MCF 10A (cell line): ENCODE results near the gene SDC4. TPM values are rescaled to one million over a fixed set of nuclear protein-coding genes. Genes with fewer than 3 reads are reported as not detected.

Experiments used
- BruUV-seq: library from RNA; stranded (reverse); fragments of 400-500 nt; replicated peaks from 2 replicates; lab custom pipeline; 2021; lab: Mats Ljungman, UMichigan
- CTCF ChIA-PET: fragments of 300-600 bp; sonication (Branson Sonifier 250); formaldehyde crosslinking; extraction: SDS; loops from one replicate; lab custom pipeline; 2021; ENCODE audit warnings: antibody characterized with exemption, inconsistent platforms; lab: Yijun Ruan, JAX
- POLR2A ChIA-PET: fragments of 300-600, 350-650 bp; sonication (Branson Sonifier 250); formaldehyde crosslinking; extraction: SDS; loops from one replicate; lab custom pipeline; 2020; ENCODE audit warnings: antibody characterized with exemption, inconsistent platforms; lab: Yijun Ruan, JAX
- DNase-seq: peaks from one replicate; pipeline ENCODE4 v3.0.0-alpha.2; 2018; ENCODE audit not compliant: unreplicated experiment
- H3K27ac Mint-ChIP-seq: one replicate; pipeline ENCODE4 v1.8.0; 2022; ENCODE audit warnings: mild to moderate bottlenecking, low read depth, mixed read lengths; ENCODE audit not compliant: unreplicated experiment
- H3K27me3 Mint-ChIP-seq: one replicate; pipeline ENCODE4 v1.8.0; 2022; ENCODE audit warnings: mixed read lengths; ENCODE audit not compliant: insufficient read depth, unreplicated experiment
- H3K36me3 Mint-ChIP-seq: one replicate; pipeline ENCODE4 v1.8.0; 2022; ENCODE audit warnings: mild to moderate bottlenecking, moderate library complexity, mixed read lengths; ENCODE audit not compliant: insufficient read depth, unreplicated experiment
- H3K4me1 Mint-ChIP-seq: one replicate; pipeline ENCODE4 v1.8.0; 2022; ENCODE audit warnings: mixed read lengths; ENCODE audit not compliant: insufficient read depth, unreplicated experiment
- H3K4me3 Mint-ChIP-seq: one replicate; pipeline ENCODE4 v1.8.0; 2022; ENCODE audit warnings: mild to moderate bottlenecking, moderate library complexity, mixed read lengths; ENCODE audit not compliant: unreplicated experiment
- H3K9me3 Mint-ChIP-seq: one replicate; pipeline ENCODE4 v1.8.0; 2022; ENCODE audit warnings: mixed read lengths; ENCODE audit not compliant: unreplicated experiment
- CTCF ChIP-seq: fragments of 200-600 bp; IDR thresholded peaks from one replicate; pipeline ENCODE4 v1.8.0; 2022; ENCODE audit warnings: antibody characterized with exemption, mild to moderate bottlenecking; ENCODE audit not compliant: unreplicated experiment
- intact Hi-C: fragments of 100-400 bp; cut with micrococcal nuclease; formaldehyde crosslinking; loops from 2 replicates; pipeline ENCODE4 v1.14.1; 2022
- total RNA-seq: library from RNA; stranded (reverse); gene quantifications from 2 replicates; pipeline ENCODE4 v1.2.3, GENCODE V29; 2022

The SDC4 gene
- total RNA-seq, 1 experiment from 2014 or later = 209 TPM

- ChIA-PET POLR2A (interaction anchor here (0.9 to 37.4 kb wide), 3 partner anchors 12 to 86 kb away, joined by 3 to 1328 read pairs (median 4); partner anchors contain the start of genes PIGT, SDC4 and SYS1), CTCF (interaction anchor here (0.6 to 1.9 kb wide), 5 partner anchors 10 to 106 kb away, joined by 3 to 7 read pairs (median 4); partner anchors contain the start of gene SYS1)
- H3K27me3 Mint-ChIP-seq = no peaks in the 10 kb centered on the region
- peaks cover 100% of the 10 kb centered on the region for H3K36me3 Mint-ChIP-seq
- TF ChIP-seq CTCF = no peak
- H3K4me1 Mint-ChIP-seq = no peaks in the 10 kb centered on the region
- BruUV-seq = no TSS peak
- H3K9me3 Mint-ChIP-seq = no peaks in the 10 kb centered on the region
- no peak overlapping the region for H3K27ac Mint-ChIP-seq
- H3K4me3 Mint-ChIP-seq = no peak overlapping the region
- intact Hi-C loops = no loop called here
- no peak for DNase-seq
Measured at GRCh38 chr20:45330476-45330875, 17.7 kb downstream of the SDC4 start.

GRCh38 chr20:45329497-45330319 lies 18.5 kb downstream of the SDC4 start:
- ChIA-PET CTCF (interaction anchor here (0.6 to 1.9 kb wide), 6 partner anchors 16 to 456 kb away, joined by 3 to 7 read pairs (median 4); no protein-coding TSS in a partner anchor), POLR2A (interaction anchor here (0.8 to 37.4 kb wide), 3 partner anchors 9 to 86 kb away, joined by 3 to 1328 read pairs (median 4); partner anchors contain the start of genes PIGT, SDC4 and SYS1)
- DNase-seq = no peak
- Mint-ChIP-seq H3K27ac (no peak overlapping the region), H3K4me1 (no peaks in the 10 kb centered on the region), H3K36me3 (peaks cover 100% of the 10 kb centered on the region), H3K9me3 (no peaks in the 10 kb centered on the region), H3K27me3 (no peaks in the 10 kb centered on the region), H3K4me3 (no peak overlapping the region)
- TF ChIP-seq CTCF = no peak
- intact Hi-C loops = no loop called here
- no TSS peak for BruUV-seq

- CTCF ChIA-PET = interaction anchor here (0.6 to 2.4 kb wide), 6 partner anchors 9 to 443 kb away, joined by 3 to 10 read pairs (median 4); partner anchors contain the start of gene SYS1
- Mint-ChIP-seq H3K27me3 (no peaks in the 10 kb centered on the region), H3K36me3 (peaks cover 97% of the 10 kb centered on the region), H3K27ac (no peak overlapping the region), H3K9me3 (no peaks in the 10 kb centered on the region), H3K4me3 (no peak overlapping the region), H3K4me1 (no peaks in the 10 kb centered on the region)
- intact Hi-C loops = no loop called here
- no peak for DNase-seq
- TF ChIP-seq CTCF = no peak
- BruUV-seq = no TSS peak
- POLR2A ChIA-PET = interaction anchor here (37.4 kb wide), 1 partner anchor 32 kb away, joined by 1328 read pairs; the partner anchor contains the start of genes SDC4 and SYS1
Measured at GRCh38 chr20:45328451-45328850, 19.8 kb downstream of the SDC4 start.

- Mint-ChIP-seq H3K4me1 (no peaks in the 10 kb centered on the region), H3K27ac (no peak overlapping the region), H3K27me3 (no peaks in the 10 kb centered on the region), H3K9me3 (no peaks in the 10 kb centered on the region), H3K36me3 (peaks cover 67% of the 10 kb centered on the region), H3K4me3 (no peak overlapping the region)
- ChIA-PET POLR2A (interaction anchor here (2.9 to 37.4 kb wide), 2 partner anchors 10 to 35 kb away, joined by 21 to 1328 read pairs; partner anchors contain the start of genes SDC4 and SYS1), CTCF (interaction anchor here (0.5 to 2.9 kb wide), 5 partner anchors 10 to 446 kb away, joined by 3 to 16 read pairs (median 5); partner anchors contain the start of gene SYS1)
- no peak for TF ChIP-seq CTCF
- intact Hi-C loops = no loop called here
- BruUV-seq = no TSS peak
- no peak for DNase-seq
Measured at GRCh38 chr20:45325371-45325770, 22.9 kb downstream of the SDC4 start.
